ENCODE results near the gene WDHD1.
"Not testable (repeated sequence)": the region's sequence is repeated elsewhere in the genome, so short reads cannot be mapped to it uniquely, and the experiment has no call there.

Gene WDHD1

GRCh38 chr14:54947230-54947629 lies 79.7 kb downstream of the WDHD1 start:
- no peak for DNase-seq

GRCh38 chr14:54946500-54946899 lies 80.4 kb downstream of the WDHD1 start:
- DNase-seq: no peak

- no peak for DNase-seq
Observed at GRCh38 chr14:54944737-54945391, 82.0 kb downstream of the WDHD1 start.

- DNase-seq: no peak
Observed at GRCh38 chr14:54942913-54943312, 84.0 kb downstream of the WDHD1 start.

GRCh38 chr14:54936816-54937215 lies 90.1 kb downstream of the WDHD1 start:
- no peak for DNase-seq

- no peak for DNase-seq
Observed at GRCh38 chr14:54935958-54936357, 90.9 kb downstream of the WDHD1 start.

- DNase-seq: no peak
Observed at GRCh38 chr14:54935100-54935499, 91.8 kb downstream of the WDHD1 start.

GRCh38 chr14:54933006-54933405 lies 93.9 kb downstream of the WDHD1 start:
- no peak for DNase-seq

- DNase-seq: no peak
Observed at GRCh38 chr14:54931598-54932340, 95.1 kb downstream of the WDHD1 start.

- no peak for DNase-seq
Observed at GRCh38 chr14:54931101-54931500, 95.8 kb downstream of the WDHD1 start.

- no peak for DNase-seq
Observed at GRCh38 chr14:54929556-54929955, 97.3 kb downstream of the WDHD1 start.

- no peak for DNase-seq
Observed at GRCh38 chr14:54928216-54928615, 98.7 kb downstream of the WDHD1 start.

- no peak for DNase-seq
Observed at GRCh38 chr14:54927551-54927950, 99.3 kb downstream of the WDHD1 start.

GRCh38 chr14:54926570-54926969 lies 100.3 kb downstream of the WDHD1 start:
- DNase-seq: not testable (repeated sequence)

- no peak for DNase-seq
Observed at GRCh38 chr14:54922598-54922997, 104.3 kb downstream of the WDHD1 start.

- DNase-seq: no peak
Observed at GRCh38 chr14:54920052-54920451, 106.8 kb downstream of the WDHD1 start.

GRCh38 chr14:54919330-54919729 lies 107.6 kb downstream of the WDHD1 start:
- no peak for DNase-seq

- no peak for DNase-seq
Observed at GRCh38 chr14:54918427-54918826, 108.5 kb downstream of the WDHD1 start.

GRCh38 chr14:54916101-54916500 lies 110.8 kb downstream of the WDHD1 start:
- no peak for DNase-seq

- no peak for DNase-seq
Observed at GRCh38 chr14:54909817-54910558, 116.9 kb downstream of the WDHD1 start.

GRCh38 chr14:54908973-54909372 lies 117.9 kb downstream of the WDHD1 start:
- not testable (repeated sequence) for DNase-seq

- no peak for DNase-seq
Observed at GRCh38 chr14:54908190-54908589, 118.7 kb downstream of the WDHD1 start.

- no peak for DNase-seq
Observed at GRCh38 chr14:54906075-54906474, 120.8 kb downstream of the WDHD1 start.
